Right lobe of liver (tissue), 6 donors: ENCODE data around the gene INSRR. TPM values are rescaled to one million over a fixed set of nuclear protein-coding genes. Genes with fewer than 3 reads are reported as not detected.
A peak's percentile ranks its signal among the peaks of the same experiment; 100 is the strongest.

Experiments used
- ATAC-seq, 4 donors: fragments of 200-7000 bp; cut with Tn5 transposase; one replicate each; pipeline ENCODE4 v1.9.1; 2020; ENCODE audit warnings: mild to moderate bottlenecking in 4 of 4, moderate library complexity in 4 of 4
- DNase-seq, 3 donors: peaks; one replicate each; pipeline ENCODE4 v3.0.0-alpha.2; 2020
- H3K27ac ChIP-seq, 3 donors: fragments of 200-600 bp; one replicate each; pipeline ENCODE4 v1.8.0; 2022
- H3K27me3 ChIP-seq, 2 donors: fragments of 200-600 bp; one replicate each; pipeline ENCODE4 v1.8.0; 2022
- H3K36me3 ChIP-seq, 4 donors: fragments of 200-600 bp; sonication (generic) in 1 of 4; one replicate each; pipeline versions ENCODE4 v1.5.1 to v1.8.0; 2017 to 2022; ENCODE audit warnings: control low read depth in 1 of 4
- H3K4me1 ChIP-seq, 4 donors: fragments of 200-600 bp; sonication (generic) in 1 of 4; one replicate each; pipeline versions ENCODE4 v1.5.1 to v1.8.0; 2017 to 2022; ENCODE audit warnings: control low read depth in 1 of 4
- H3K4me3 ChIP-seq, 3 donors: fragments of 200-600 bp; one replicate each; pipeline ENCODE4 v1.8.0; 2022
- H3K9me3 ChIP-seq, 4 donors: fragments of 200-600 bp; sonication (generic) in 1 of 4; one replicate each; pipeline versions ENCODE4 v1.5.1 to v1.8.0; 2017 to 2022; ENCODE audit warnings: control low read depth in 1 of 4
- CTCF ChIP-seq, 4 donors: fragments of 200-600 bp in 3 of 4; fragments of 450-650 bp in 1 of 4; IDR thresholded peaks; one replicate each; pipeline versions ENCODE4 v1.5.1 to v1.8.0; 2016 to 2022; ENCODE audit warnings: antibody characterized with exemption in 4 of 4, mild to moderate bottlenecking in 2 of 4
- POLR2A ChIP-seq: fragments of 450-650 bp; IDR thresholded peaks from one replicate; pipeline ENCODE4 v1.6.1; 2017; ENCODE audit warnings: antibody characterized with exemption, mild to moderate bottlenecking
- WGBS: methylation state at CpG from one replicate; pipeline ENCODE4 v1.1.6; 2018; ENCODE audit warnings: low coverage, low lambda C conversion rate; ENCODE audit not compliant: insufficient coverage; ENCODE audit errors: missing lambda C conversion rate; 5-methylcytosine and 5-hydroxymethylcytosine counted together
- intact Hi-C, 2 donors: fragments of 100-400 bp; cut with DNase I; formaldehyde crosslinking; loops; one replicate each; pipeline versions ENCODE4 v1.11.2 to v1.14.1; 2022
- long read RNA-seq: library from polyadenylated mRNA; unstranded; transcript quantifications from one replicate; pipeline ENCODE4 v2.0.0, GENCODE V29; 2019
- total RNA-seq, 6 experiments: library from RNA; depleted of rRNA in 2 of 6; stranded (reverse); fragments of >200 nt in 2 of 6; fragmentation: NEBNext Ultra II Directional in 3 of 6; extraction: Animal tissue kit (Norgen Biotek cat#: 25700) in 3 of 6; gene quantifications; one replicate each; pipeline versions ENCODE4 v1.1.0 to v1.2.4, GENCODE V29; 2016 to 2023
- donor health status: DM: no; HTN: yes; CAD: no.
- donor health status: DM: no; HTN: no; CAD: no.
- donor health status: DM: no; HTN: no; CAD: no.
- donor health status: DM: no; HTN: yes; CAD: no.
- donor health status: DM: no; HTN: yes; CAD: no.

Gene INSRR
- not detected for total RNA-seq
- long read RNA-seq, result 0 reads

- Histone ChIP-seq H3K27me3 (peaks cover 4 to 13% of the 10 kb centered on the region in 2 donors), H3K9me3 (no peaks in the 10 kb centered on the region), H3K4me3 (peak within 1 kb of the TSS in 2 of 3 donors; percentile 6 to 24), H3K36me3 (no peaks in the 10 kb centered on the region), H3K4me1 (peaks cover 0 to 21% (median 0%) of the 10 kb centered on the region in 4 donors), H3K27ac (no peak within 1 kb of the TSS)
- ATAC-seq (peak in 1 of 4 donors; percentile 3), DNase-seq (no peak)
- TF ChIP-seq POLR2A (no peak), CTCF (IDR thresholded peaks at IDR 0.05) (no peak)
- 0% methylated on average over 2 of the region's 39 CpGs for WGBS
- intact Hi-C loops, result no loop called here
These were observed at the start of gene INSRR for GRCh38 chr1:156858959-156859522. TSS of gene INSRR (minus strand) at chr1:156859117. CDS start at chr1:156858621, 496 bp downstream.

DNA sequence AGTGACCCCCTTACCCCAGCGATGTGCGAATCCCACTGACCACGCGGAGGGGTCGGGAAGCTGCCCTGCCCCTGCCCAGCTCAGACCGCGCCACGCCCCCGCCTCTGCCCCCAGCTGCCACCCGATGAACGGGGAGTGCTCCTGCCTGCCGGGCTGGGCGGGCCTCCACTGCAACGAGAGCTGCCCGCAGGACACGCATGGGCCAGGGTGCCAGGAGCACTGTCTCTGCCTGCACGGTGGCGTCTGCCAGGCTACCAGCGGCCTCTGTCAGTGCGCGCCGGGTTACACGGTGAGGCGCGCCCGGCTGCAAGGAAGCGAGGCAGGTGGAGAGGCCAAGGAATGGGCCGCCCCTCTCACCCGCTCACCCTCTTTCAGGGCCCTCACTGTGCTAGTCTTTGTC is 49.6 kb upstream of the INSRR start:
- no CpG with 5 or more reads among the region's 29 CpGs for WGBS
- H3K4me3 ChIP-seq, result no peak overlapping the region
- H3K9me3 ChIP-seq, result no peaks in the 10 kb centered on the region
- ATAC-seq, result no peak
- intact Hi-C loops, result no loop called here
- H3K27me3 ChIP-seq, result no peaks in the 10 kb centered on the region
- TF ChIP-seq CTCF (IDR thresholded peaks at IDR 0.05) (no peak), POLR2A (no peak)
- DNase-seq, result peak in 1 of 3 donors; percentile 45
- H3K27ac ChIP-seq, result no peak overlapping the region
- no peaks in the 10 kb centered on the region for H3K4me1 ChIP-seq
- H3K36me3 ChIP-seq, result no peaks in the 10 kb centered on the region

GRCh38 chr1:156906206-156906906 is 47.4 kb upstream of the INSRR start:
- TF ChIP-seq POLR2A, result no peak
- TF ChIP-seq CTCF (IDR thresholded peaks at IDR 0.05), result no peak
- ATAC-seq (no peak), DNase-seq (peak in 1 of 3 donors; percentile 39)
- H3K4me1 ChIP-seq, result no peaks in the 10 kb centered on the region
- WGBS, result 70% methylated on average over 2 of the region's 16 CpGs
- H3K27me3 ChIP-seq, result no peaks in the 10 kb centered on the region
- H3K27ac ChIP-seq, result no peak overlapping the region
- H3K9me3 ChIP-seq, result no peaks in the 10 kb centered on the region
- no peak overlapping the region for H3K4me3 ChIP-seq
- no peaks in the 10 kb centered on the region for H3K36me3 ChIP-seq
- intact Hi-C loops, result no loop called here

DNA sequence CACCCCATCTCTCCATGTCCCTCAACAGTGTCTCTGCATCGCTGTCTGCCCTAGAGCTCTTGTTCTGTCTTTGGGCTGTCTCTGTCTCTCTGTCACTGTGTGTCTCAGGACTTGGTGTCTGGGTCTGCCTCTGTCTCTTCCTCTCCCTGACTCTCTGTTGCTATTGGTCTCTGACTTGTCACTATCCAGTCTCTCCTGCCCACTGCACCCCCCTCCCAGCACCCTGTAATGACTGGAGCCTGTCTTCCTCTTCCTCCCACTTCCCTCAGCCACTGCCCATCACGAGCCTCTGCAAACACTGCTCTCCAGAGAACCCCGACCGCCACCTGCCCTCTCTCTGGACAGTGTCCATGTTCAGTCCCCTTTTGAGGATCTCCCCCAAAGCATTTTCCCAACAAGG is 46.7 kb upstream of the INSRR start:
- Histone ChIP-seq H3K36me3 (no peaks in the 10 kb centered on the region), H3K4me1 (no peaks in the 10 kb centered on the region), H3K9me3 (no peaks in the 10 kb centered on the region), H3K27me3 (no peaks in the 10 kb centered on the region), H3K27ac (no peak overlapping the region), H3K4me3 (no peak overlapping the region)
- intact Hi-C loops, result no loop called here
- DNase-seq, result peak in 1 of 3 donors; percentile 34
- no peak for ATAC-seq
- WGBS, result 50% methylated on average over 4 of the region's 4 CpGs
- TF ChIP-seq POLR2A (no peak), CTCF (IDR thresholded peaks at IDR 0.05) (no peak)
